Activated naive CD8-positive, alpha-beta T cell treated with anti-CD3 and anti-CD28 coated beads, Interleukin-2, amount 50 U/mL, for 16 hours (primary cell): ENCODE measurements around the gene HAPLN1.

ENCODE experiments used
- DNase-seq: peaks from one replicate; pipeline ENCODE4 v3.0.0-alpha.2; 2020; ENCODE audit warnings: low read depth, low spot score

Gene HAPLN1

DNA sequence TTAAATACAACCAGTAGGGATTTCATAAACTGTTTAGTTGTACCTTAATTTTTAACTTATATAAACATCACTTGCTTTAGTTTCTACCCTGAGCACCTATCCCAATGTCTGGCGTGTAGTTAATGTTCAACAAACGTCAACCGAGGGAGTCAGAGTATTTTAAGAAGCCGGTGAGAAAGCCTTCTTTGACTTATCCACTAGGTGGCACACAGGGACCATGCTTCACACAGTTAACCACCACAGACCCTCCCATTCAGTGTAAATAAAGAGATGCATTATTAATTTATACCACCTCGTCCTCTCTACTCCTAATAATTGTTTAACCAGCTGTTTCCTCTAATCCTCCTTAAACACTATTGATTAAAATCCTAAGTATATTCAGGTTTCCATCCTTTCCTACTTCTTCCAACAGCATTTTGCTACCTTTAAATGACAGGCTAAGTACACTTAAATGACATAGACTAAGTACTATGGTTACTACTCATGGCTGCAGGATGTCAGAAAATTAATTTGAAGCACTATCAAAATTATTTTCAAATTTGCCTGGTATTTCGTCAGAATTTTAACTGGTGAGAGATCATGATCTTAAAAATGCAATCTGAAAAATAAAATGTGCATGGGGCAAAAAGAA is 2.3 kb downstream of the HAPLN1 start:
- no peak for DNase-seq

DNA sequence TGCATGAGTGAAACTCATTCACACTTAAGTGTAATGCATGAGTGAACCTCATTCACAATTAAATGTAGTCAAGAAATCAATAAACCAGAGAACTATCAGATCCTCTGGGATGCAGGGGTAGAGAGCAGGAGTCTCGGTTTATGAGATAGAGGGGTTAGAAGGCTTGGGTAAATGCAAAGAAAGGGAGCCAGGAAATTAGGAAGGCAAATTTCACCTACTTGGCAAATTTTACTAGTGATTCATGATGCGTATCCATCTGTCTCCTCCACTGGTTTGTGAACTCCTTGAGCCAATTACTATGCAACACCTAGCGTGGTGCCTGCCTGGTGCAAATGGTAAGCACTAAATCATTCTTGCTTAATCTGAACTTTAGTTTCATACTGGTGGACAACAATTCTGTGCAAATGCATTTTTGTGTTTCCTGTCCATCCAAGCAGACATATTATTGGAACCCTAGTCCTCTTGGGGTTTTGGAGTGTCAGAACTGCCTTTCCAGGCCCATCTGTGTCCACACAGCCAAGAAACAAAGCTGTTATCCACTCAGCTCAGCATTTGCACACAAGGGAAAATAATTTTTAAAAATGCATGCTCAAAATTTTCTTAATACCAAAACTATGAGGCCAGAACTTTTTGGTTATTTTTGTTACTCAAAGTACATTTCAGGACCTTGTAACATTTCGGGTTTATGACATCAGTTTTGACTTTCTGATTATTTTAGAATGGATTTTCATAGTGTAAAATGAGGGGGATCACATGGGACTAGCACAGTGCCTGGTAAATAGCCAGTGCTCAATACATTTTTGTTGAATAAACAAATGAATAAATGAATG is 5.2 kb downstream of the HAPLN1 start:
- DNase-seq, result no peak

DNA sequence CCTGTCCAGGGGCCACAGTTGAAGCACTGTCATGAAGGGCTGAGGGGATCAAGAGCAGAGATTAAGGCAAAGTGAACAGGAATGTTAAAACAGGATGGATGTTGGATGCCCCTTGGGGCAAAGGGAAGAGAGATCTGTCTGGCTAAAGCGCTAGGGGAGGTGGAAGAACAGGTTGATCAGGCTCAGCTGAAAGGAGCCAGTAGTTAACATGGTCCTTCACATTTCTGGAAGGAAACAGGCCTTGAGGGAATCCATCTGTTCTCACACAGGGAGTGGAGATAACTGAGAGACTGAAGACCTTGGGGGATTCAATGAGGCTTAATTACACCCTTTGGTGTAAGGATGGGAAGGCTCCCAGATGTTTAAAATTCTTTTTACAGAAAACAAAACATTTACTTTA is 5.8 kb downstream of the HAPLN1 start:
- DNase-seq, result no peak

DNA sequence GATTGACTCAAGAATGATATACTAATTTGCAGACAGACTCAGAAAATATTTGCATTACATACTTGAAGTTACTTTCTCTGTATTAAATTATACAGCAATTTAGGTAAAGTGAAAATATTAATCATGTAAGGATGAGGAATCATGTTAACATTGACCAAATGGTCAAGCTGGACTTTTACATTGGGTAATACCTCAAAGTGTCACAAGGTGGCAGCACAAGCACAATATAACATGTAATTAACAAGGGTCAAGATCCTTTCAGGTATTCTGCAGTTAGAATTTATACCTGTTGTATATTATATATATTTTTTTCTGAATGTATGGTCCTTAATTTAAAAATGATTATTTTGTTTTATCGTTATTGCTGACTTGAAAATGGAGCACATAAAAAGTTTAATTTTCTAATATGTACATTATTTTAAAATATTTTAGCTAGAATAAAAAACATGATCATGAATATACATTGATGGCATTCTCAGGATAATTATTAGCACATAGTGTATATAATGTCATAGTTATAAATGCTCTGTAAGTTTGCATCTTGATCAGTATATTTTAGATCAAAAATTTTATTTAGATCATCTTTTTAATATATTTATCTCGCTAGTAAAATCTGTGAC is 8.6 kb downstream of the HAPLN1 start:
- no peak for DNase-seq

DNA sequence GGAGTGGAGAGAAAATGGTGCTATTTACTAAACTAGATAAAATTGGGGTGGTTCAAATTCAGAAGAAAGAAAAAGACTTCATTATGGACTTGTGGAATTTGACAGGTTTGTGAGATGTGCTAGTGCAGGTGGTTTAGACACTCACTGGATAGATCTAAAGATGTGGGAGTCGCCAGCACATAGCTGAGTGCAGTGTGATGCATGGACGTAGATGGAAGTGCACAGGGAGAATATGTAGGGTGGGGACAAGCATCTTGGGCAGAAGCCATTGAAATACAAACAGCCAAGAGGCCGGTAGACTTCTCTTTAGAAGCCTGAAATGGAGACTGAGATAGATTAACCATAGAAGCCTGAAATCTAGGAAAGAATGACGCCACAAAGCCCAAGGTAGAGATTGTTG is 10.7 kb downstream of the HAPLN1 start:
- no peak for DNase-seq

DNA sequence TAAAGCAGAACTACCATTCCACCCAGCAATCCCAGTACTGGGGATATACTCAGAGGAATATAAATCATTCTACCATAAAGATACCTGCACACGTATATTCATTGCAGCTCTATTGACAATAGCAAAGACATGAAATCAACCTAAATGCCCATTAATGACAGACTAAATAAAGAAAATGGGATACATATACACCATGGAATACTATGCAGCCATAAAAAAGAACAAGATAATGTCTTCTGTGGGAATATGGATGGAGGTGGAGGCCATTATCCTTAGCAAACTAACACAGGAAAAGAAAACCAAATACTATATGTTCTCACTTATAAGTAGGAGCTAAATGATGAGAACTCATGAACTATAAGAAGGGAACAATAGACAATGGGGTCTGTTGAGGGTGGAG is 12.5 kb downstream of the HAPLN1 start:
- DNase-seq, result no peak

DNA sequence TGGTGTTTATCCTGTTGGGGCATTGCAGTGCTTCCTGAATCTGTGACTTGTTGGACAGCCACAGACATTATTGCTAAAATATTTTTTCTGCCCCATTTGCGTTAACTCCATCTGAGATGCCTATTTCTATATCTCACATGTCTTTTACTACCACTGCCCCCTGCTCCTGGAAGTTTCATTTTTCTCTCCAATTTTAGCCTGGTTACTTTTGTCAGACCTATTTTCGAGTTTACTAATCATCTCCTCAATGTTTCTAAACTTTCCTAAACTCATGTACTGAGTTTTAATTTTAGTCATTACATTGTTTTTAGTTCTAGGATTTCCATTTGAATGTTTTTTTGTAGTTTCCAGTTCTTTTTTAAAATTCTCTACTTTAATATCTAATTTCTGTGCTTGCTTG is 17.6 kb downstream of the HAPLN1 start:
- no peak for DNase-seq

DNA sequence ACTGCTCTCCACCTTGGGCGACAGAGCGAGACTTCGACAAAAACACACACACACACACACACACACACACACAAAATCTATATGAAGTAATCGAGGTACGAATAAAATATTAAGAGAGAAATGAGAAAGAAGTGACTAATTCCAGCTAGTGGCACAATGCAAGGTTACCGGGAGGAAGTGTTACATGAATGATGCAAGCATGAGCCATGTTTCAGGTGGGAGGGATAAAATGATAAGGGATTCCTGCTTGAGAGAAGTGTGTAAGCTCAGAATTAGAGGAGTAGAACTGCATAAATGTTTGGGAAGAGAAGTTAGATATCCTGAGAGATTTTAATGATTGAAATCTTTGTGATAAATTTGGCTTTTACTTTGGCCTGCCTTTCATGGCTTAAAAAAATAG is 18.8 kb downstream of the HAPLN1 start:
- no peak for DNase-seq

DNA sequence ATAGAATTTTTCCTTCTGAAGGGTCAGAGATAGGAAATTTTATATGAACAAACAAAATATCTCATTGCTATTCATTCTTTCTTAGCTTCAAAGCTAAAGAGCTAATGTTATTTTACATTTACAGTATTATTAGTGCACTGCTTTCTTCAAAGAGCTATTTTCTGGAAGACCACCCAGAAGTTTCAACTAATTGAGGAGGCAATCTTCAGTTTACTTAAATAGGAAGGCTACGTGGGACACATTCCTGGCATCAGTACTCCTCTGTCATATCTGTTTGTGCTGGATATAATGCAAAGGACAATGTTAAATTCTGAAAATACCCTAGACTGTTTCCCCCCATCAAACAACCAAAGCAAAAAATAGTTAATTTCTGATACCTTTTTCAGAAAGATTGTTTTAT is 30.8 kb downstream of the HAPLN1 start:
- no peak for DNase-seq

DNA sequence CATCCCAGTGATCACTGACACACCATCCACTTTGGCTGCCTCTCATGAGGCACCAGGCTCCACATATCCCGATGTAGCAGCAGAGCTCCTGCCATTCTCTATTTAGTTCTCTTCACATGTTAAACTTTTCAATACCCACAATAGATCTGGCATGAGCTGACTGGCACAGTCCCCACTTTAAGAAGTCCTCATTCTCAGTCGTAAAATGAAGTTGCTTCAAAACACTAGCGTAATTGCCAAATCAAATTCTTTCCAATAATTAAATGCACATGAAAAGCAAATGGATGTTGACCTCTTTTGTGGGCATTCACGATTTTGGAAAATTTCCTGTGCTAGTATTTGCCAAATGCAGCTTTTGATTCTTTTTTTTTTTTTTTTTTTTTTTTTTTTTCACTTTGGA is 32.4 kb downstream of the HAPLN1 start:
- DNase-seq, result no peak

DNA sequence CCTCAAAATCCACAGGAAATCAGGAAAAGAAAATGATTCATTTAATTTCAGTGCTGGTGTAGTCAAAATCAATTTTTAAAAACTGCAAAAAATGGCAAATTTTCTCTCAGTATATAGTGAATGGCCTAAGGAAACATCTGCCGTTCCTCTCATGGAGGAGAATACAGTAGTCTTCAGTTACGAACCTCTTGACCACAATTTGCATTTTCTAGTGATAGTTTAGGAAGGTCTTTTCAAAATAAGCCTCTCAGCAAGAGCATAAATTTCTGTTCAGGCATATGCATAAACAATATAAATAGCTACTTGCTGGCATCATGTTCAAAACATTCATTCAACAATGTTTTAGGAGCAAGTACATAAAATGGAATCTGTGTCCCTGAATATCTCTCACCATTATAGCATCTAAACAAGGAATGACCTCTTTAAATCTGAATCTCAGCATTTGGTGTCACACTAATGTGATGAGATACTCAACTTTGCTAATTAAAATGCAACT is 33.5 kb downstream of the HAPLN1 start:
- no peak for DNase-seq

DNA sequence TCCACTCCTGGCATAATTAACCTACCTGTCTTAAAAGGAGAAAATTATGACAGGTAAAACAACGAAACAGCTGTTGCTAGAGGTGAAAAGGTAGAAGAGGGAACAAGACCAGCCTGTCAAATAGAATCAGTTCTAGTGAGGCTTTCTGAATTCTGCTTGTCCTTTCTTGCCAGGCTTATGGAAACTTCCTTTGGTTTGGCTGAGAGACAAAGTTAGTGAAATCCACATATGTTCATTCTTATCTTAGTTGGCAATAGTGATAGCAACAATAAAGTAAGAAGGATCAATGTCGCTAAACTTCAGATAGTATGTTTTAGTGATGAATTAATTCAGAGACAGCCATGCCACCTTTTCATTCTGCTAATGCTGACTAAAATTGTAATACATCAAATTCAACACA is 34.4 kb downstream of the HAPLN1 start:
- DNase-seq, result no peak

DNA sequence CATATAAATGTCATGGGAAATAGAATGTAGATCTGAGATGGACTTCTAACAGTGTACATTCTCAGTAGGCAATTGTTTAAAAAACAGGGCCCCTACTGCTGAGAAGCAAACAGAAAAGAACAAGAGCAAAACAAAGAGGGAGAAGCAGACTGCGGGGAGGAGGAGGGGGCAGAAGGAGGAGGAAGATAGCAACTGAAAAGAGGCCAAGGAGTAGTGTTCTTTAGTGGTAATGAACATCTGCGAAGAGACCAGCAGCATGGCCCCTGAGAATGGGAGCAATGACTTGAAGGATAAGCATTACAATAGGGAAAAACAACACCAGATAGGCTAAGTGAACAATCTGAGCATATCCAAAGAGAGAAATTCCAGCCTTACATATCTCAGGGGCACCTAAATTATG is 36.8 kb downstream of the HAPLN1 start:
- no peak for DNase-seq

DNA sequence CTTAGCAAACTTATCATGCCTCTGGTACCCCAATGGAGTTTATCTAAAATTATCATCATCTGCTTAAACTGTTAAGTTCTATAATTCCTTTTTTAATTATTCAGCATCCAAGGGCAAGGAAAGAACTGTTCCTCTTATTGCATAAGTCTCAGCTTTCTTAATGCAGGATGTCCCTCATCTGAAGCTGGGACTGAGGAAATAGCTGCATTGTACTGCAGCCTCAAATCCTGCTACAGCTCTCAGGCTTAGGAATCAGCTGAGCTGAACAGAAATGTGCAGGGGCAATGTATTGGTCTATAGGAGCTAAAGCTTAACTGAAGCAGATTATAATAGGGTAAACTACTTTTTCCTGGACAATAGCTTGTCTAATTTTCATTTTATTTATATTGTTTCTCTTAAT is 48.0 kb downstream of the HAPLN1 start:
- no peak for DNase-seq

DNA sequence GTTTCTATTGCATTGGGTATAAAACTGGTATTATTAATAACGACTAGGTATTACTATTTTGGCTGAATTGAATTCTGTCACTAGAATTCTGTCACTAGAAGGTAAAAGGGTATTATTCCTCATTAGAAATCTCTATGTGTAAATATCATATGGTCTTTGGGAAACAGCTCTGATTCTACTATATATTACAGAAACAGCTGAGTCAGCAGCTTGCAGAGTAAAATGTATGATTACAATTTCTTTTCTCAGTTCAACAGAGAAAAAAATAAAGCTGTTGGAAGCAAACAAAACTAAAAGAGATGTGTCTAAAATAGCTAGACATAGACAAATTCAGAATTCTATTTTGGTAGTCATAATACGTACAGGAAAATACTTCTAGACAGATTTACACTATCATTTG is 48.5 kb downstream of the HAPLN1 start:
- no peak for DNase-seq

DNA sequence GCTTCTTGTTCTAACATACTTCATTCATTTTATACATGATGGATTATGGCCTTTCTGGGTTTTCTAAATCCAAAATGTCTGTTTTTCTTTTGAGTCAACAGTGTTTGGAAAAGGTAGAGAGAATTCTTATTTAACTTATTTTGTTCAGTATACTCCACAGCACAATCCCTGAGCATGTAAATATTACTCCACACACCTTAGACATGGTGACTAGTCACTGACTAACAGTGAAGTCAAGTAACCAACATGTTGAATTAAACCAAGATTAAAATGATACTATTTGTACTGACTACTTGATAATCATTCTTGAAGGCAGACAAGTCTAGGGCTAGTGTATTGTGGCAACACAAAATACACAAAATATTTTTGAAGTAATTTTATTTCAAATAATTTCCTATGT is 55.0 kb downstream of the HAPLN1 start:
- DNase-seq, result no peak

DNA sequence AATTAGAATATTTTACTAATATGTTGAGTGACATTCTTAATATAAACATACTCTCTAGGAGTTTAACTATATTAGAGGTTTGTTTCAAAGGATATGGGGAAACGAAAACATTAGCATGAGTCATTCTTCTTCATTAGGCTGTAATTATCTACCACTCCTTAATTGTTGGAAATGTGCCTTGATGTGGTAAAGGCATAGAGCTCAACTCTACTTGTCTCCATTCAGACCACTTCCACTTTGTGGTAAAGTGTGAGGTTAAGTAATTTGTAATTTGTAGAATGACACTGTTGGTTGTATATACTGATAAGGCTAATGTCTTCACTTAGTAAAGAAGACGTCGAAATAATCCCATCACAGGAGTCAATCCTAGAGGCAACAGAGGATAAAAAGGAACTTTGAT is 58.1 kb downstream of the HAPLN1 start:
- DNase-seq, result no peak

DNA sequence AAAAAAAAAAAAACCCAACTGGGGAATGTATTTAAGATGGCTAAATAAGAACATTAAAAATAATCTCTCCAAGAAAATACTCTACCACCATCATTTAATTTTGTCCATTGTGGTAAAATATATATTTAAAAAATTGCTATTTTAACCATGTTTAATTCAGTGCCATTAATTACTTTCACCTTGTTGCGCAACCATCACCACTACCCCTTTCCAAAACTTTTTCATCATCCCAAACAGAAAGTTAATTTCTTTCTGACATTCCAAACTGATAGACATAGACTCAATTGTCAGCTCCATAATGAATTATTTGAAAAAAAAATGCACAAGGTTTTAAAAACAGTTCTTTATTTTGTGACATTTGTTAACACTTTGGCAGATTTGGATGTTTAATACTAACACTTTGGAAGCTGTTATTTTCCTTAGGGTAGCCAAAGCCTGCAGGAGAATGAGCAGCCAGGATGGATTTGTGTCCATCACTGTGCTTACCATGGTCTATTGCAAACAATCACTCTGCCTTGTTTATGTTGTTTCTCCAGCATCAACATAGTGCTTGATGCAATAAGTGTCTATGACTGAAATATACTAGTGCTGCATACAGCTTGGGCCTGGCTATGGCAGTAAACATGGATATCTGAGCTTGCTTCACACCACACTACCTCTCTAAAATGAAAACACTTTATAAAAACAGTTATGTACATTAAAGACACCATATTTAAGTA is 62.7 kb downstream of the HAPLN1 start:
- DNase-seq, result no peak

DNA sequence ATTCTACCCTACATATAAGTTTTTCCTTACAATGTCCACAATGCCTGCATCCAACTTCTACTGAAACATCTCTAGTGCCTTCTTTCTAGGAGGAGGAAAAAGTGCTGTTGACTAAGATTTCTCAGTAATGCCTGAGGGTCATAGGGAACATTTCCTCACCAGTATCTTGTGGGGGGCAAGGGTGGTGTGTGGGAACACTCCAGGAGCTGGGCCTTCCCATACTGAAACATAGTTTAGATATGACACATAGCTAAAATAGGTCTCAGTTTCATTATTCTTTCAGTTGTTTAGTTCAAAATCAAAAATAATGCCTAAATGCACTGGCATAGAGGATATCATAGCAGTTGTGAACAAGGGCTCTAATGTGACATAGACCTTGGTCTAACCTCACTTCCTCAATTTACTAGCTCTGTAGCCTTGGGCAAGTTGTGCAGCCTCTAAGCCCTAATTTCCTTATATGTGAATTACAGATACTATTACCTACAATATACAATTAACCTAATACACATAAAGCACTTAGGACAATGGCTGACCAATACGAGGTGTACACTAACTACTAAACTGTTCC is 66.1 kb downstream of the HAPLN1 start:
- DNase-seq, result no peak

DNA sequence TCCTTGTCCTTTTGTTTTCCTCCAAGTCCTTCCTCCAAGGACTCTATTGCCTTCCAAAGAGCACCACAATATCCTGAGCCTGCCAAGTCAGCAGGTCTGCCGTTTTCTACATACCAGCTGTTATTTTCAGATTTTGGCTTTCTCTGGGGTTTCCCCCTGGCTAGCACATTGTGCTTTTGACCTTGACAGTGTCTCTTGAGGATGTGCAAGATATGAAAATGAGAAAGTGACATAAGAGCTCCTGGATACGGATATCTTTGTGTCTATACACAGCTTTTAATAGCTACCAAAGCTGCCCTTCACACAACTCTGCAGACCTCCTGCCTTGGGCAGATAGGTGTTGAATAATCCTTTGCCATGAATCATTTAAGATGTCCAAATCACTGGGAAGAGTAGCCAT is 67.0 kb downstream of the HAPLN1 start:
- no peak for DNase-seq

DNA sequence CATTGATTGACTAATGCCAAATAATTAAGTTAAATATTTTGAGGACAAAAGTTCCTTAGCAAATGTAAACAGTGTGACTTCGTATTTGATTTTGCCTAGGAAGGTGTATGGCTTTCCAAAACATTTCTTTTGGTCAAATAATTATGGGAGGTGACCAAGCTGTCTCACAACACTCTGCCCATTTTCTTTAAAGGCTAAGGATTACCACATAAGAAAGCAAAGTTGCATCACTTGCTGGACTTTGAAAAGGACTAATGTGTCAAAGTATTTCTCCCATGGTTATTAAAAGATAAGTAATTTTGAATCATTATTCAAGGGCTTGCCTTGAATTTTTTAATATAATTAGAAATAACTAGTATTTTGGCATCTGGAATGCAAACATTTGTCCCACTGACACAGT is 74.7 kb downstream of the HAPLN1 start:
- DNase-seq, result no peak

DNA sequence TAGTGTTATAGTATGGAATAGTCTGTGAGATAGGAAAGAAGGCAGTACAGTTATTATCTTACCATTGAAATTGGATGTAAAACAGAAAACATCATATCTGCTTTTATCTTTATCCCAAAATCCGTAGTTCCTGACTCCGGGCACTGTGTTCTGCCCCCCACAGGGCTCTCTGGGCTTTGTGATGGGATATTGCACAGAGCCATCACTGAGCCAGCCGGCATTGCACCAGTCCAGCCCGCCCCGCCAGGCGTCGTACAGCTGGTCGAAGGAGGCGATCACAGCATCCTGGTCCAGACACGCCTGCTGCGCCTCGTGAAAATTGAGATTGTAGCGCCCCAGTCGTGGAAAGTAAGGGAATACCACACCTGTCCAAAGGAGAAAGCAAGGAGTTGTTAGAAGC is 76.4 kb downstream of the HAPLN1 start:
- no peak for DNase-seq
